ENCODE results near the gene CELF2.

- TF ChIP-seq EZH2 (IDR thresholded peaks at IDR 0.05; ENCODE audit: borderline replicate concordance, low read depth, low read length, severe bottlenecking) (no peak), CTCF (IDR thresholded peaks at IDR 0.05; ENCODE audit: borderline replicate concordance, extremely low read depth, low read length, poor library complexity, severe bottlenecking) (no peak)
Measured at GRCh38 chr10:11245095-11245479, 227.4 kb downstream of the CELF2 start.

All from DND-41 (cell line).